Endothelial cell of umbilical vein (primary cell): ENCODE measurements around the gene XPO6.

ENCODE experiments used
- CTCF ChIP-seq, 2 donors: IDR thresholded peaks; 1 replicate in 1 of 2; 2 replicates in 1 of 2; pipeline ENCODE4 v1.5.1; 2011; ENCODE audit warnings: low read length in 2 of 2, mild to moderate bottlenecking in 2 of 2, moderate library complexity in 2 of 2, control low read depth in 1 of 2, inconsistent platforms in 1 of 2, low read depth in 1 of 2; ENCODE audit not compliant: insufficient read depth in 1 of 2; ENCODE audit errors: extremely low read depth in 1 of 2
- EZH2 ChIP-seq: IDR thresholded peaks from 2 replicates; pipeline ENCODE4 v1.6.1; 2012; ENCODE audit warnings: borderline replicate concordance, low read depth, mild to moderate bottlenecking, moderate library complexity, low read length, inconsistent platforms; ENCODE audit not compliant: severe bottlenecking
- GATA2 ChIP-seq: IDR thresholded peaks from 2 replicates; pipeline ENCODE4 v1.7.0; 2011; ENCODE audit warnings: low read depth, mild to moderate bottlenecking, moderate library complexity, mixed read lengths, low read length; ENCODE audit not compliant: insufficient read length, insufficient read depth
- MAX ChIP-seq: IDR thresholded peaks from 2 replicates; pipeline ENCODE4 v1.6.1; 2011; ENCODE audit not compliant: insufficient read depth, insufficient read length
- POLR2A ChIP-seq: IDR thresholded peaks from 2 replicates; pipeline ENCODE4 v1.6.1; 2012; ENCODE audit warnings: low read depth, mild to moderate bottlenecking, control low read depth, low read length
- POLR2AphosphoS5 ChIP-seq: IDR thresholded peaks from 2 replicates; pipeline ENCODE4 v1.6.1; 2012; ENCODE audit warnings: low read depth, mild to moderate bottlenecking, control low read depth, low read length, moderate library complexity; ENCODE audit not compliant: insufficient read depth

- TF ChIP-seq POLR2A (peak; percentile 72), EZH2 (no peak), CTCF (IDR thresholded peaks at IDR 0.05; ENCODE audit: extremely low read depth in 1 of 2, insufficient read depth in 1 of 2, low read depth in 1 of 2, low read length in 2 of 2) (no peak), MAX (peak; percentile 37), POLR2AphosphoS5 (peak; percentile 98), GATA2 (no peak)
Measured at GRCh38 chr16:28211758-28212531, at the start of gene XPO6.
